ACC112 (cell line): ENCODE measurements around the gene NKAP.

Experiments
- H2AFZ ChIP-seq: fragments of 200-600 bp; sonication (generic); one replicate; pipeline ENCODE4 v1.6.0; 2017; ENCODE audit warnings: antibody characterized with exemption, low read length; ENCODE audit not compliant: unreplicated experiment
- H3K27ac ChIP-seq: fragments of 200-600 bp; sonication (generic); 2 replicates; pipeline ENCODE4 v1.5.1; 2014; ENCODE audit warnings: low read depth, mild to moderate bottlenecking, antibody characterized with exemption, low read length, moderate library complexity
- H3K27me3 ChIP-seq: fragments of 200-600 bp; sonication (generic); 2 replicates; pipeline ENCODE4 v1.6.1; 2014; ENCODE audit warnings: mild to moderate bottlenecking, antibody characterized with exemption, low read length, moderate library complexity, mixed read lengths; ENCODE audit not compliant: insufficient read depth
- H3K36me3 ChIP-seq: fragments of 200-600 bp; sonication (generic); 2 replicates; pipeline ENCODE4 v1.6.1; 2016; ENCODE audit warnings: mild to moderate bottlenecking, antibody characterized with exemption, low read length, moderate library complexity, mixed read lengths; ENCODE audit not compliant: insufficient read depth
- H3K4me1 ChIP-seq: fragments of 200-600 bp; sonication (generic); one replicate; pipeline ENCODE4 v1.6.1; 2016; ENCODE audit warnings: low read length, mixed read lengths; ENCODE audit not compliant: insufficient read depth, unreplicated experiment, control insufficient read depth
- H3K4me3 ChIP-seq: fragments of 200-600 bp; sonication (generic); 2 replicates; pipeline ENCODE4 v1.5.1; 2014; ENCODE audit warnings: mild to moderate bottlenecking, low read depth, low read length
- H3K79me2 ChIP-seq: fragments of 200-600 bp; sonication (generic); one replicate; pipeline ENCODE4 v1.6.0; 2016; ENCODE audit warnings: low read length; ENCODE audit not compliant: control insufficient read depth, unreplicated experiment, insufficient read depth

The NKAP gene

DNA sequence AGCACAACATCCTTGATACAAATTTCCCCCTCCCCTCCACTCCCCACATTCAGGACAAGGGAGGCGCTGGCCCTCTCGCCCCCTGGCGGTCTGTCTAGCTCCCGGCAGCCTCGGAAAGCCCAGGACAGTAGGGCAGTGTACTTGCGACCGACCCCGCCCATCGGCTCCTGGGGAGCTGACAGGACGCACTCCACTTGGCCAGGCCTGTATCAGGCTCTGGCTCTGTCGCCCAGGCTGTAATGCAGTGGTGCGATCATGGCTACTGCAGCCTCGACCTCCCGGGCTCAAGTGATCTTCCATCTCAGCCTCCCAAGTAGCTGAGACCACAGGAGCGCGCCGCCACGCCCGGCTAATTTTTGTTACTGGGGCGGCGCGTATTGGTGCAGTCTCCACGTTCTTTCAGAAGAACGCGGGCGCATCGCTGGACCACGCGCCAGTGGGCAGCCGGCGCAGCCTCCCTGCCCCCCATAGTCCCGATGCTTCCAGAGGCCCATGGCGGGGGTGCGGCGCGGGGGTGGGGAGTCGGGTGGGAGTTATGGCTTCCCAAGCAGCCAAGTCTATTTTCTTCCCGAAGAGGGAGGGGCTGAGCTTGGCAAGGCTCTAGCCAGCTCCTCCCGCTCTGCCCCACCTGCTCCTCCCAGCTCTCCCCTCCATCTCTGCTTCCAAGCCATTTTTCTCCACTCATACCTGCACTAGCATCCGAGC, 55.7 kb downstream of the NKAP start:
- no peaks in the 10 kb centered on the region for H3K4me1 ChIP-seq
- H2AFZ ChIP-seq = peak overlapping the region; percentile 85
- no peak overlapping the region for H3K27ac ChIP-seq
- no peaks in the 10 kb centered on the region for H3K36me3 ChIP-seq
- no peaks in the 10 kb centered on the region for H3K79me2 ChIP-seq
- H3K4me3 ChIP-seq = peak overlapping the region; percentile 77
- H3K27me3 ChIP-seq = no peaks in the 10 kb centered on the region

DNA sequence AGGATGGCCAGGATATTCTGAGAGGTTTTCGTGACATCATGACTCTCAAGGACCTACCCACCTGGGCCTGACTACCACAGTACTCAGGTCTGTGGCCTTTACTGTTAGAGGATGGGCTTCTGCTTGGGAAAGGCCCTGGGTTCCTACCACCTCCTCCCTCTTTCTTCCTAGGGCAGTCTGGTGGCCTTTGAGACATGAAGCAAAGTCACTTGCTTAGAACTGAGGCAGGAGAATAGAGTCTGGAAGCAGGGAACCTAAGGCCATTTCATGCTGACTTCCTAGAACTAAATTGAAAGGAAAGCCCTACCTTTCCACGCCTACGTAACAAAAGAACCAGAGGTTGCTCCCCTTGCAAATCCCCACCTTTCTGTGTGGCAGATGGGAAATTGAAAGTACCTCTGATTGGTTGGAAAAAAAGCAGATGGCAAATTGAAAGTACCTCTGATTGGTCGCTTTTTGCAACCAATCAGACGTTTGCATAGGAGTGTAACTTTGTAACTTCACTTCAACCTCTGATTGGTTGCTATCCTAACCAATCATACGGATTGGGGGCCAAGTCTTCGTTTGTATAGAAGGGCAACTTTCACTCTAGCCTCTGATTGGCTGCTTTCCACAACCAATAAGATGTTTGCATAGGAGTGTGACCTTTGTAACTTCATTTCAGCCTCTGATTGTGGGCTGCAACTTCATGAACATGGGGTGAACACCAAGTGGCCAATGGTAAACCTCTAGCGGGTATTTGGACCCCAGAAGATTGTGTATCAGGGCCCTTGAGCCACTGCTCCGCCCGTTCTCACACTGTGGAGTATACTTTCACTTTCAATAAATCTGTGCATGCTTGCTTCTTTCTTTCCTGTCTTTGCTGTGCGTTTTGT, 57.8 kb downstream of the NKAP start:
- Histone ChIP-seq H3K4me1 (no peaks in the 10 kb centered on the region), H3K27me3 (no peaks in the 10 kb centered on the region), H3K27ac (no peak overlapping the region), H2AFZ (no peak overlapping the region), H3K36me3 (no peaks in the 10 kb centered on the region), H3K79me2 (no peaks in the 10 kb centered on the region), H3K4me3 (no peak overlapping the region; the same call in 1 of the 2 replicates)

DNA sequence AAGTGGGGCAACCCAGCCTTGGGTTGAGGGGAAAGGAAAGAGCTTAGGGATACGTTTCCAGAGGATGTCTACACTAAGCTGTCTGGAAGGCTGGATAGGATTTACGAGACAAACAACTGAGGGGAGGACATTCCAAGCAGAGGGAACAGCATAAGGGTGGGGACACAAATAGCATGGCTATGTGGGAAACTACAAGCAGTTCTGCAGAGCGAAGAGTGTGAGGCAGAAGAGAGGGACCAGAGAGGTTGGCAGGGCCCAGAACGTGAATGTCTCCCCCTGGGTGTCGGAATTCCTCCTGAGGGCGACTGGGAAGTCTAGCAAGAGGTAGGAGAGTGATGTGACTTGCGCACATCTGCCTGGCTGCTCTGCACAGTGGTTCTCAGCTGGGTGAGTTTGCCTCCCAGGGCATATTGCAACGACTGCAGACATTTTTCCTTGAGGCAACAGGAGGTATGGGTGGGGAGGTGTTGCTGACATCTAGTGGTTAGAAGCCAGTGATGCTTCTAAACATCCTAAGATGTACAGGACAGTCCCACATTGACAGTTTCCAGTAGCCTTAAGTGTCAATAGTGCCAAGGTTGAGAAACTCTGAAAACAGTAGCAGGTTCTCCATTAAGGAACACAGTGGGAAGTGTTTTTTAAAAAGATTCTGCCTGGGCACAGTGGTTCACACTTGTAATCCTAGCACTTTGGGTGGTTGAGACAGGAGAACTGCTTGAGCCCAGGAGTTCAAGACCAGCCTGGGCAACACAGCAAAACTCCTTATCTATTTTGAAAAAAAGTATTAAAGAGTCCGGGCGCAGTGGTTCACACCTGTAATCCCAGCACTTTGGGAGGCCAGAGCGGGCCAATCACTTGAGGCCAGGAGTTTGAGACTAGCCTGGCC, 62.8 kb downstream of the NKAP start:
- Histone ChIP-seq H2AFZ (no peak overlapping the region), H3K27me3 (no peaks in the 10 kb centered on the region), H3K4me3 (no peak overlapping the region)

GRCh38 chrX:119880076-119880475, 63.5 kb downstream of the NKAP start:
- Histone ChIP-seq H3K27ac (no peak overlapping the region), H3K4me1 (no peaks in the 10 kb centered on the region), H3K27me3 (no peaks in the 10 kb centered on the region), H3K4me3 (no peak overlapping the region), H3K36me3 (no peaks in the 10 kb centered on the region), H2AFZ (no peak overlapping the region), H3K79me2 (no peaks in the 10 kb centered on the region)

More for the DNA sequence above, 62.8 kb downstream of the NKAP start:
- Histone ChIP-seq H3K79me2 (no peaks in the 10 kb centered on the region), H3K36me3 (no peaks in the 10 kb centered on the region), H3K27ac (no peak overlapping the region), H3K4me1 (no peaks in the 10 kb centered on the region)

- H3K4me1 ChIP-seq = no peaks in the 10 kb centered on the region
- no peaks in the 10 kb centered on the region for H3K27me3 ChIP-seq
- H3K36me3 ChIP-seq = no peaks in the 10 kb centered on the region
- no peak overlapping the region for H3K27ac ChIP-seq
- H2AFZ ChIP-seq = no peak overlapping the region
- no peaks in the 10 kb centered on the region for H3K79me2 ChIP-seq
- no peak overlapping the region for H3K4me3 ChIP-seq
These were observed 64.8 kb downstream of the NKAP start for GRCh38 chrX:119878740-119879139.

DNA sequence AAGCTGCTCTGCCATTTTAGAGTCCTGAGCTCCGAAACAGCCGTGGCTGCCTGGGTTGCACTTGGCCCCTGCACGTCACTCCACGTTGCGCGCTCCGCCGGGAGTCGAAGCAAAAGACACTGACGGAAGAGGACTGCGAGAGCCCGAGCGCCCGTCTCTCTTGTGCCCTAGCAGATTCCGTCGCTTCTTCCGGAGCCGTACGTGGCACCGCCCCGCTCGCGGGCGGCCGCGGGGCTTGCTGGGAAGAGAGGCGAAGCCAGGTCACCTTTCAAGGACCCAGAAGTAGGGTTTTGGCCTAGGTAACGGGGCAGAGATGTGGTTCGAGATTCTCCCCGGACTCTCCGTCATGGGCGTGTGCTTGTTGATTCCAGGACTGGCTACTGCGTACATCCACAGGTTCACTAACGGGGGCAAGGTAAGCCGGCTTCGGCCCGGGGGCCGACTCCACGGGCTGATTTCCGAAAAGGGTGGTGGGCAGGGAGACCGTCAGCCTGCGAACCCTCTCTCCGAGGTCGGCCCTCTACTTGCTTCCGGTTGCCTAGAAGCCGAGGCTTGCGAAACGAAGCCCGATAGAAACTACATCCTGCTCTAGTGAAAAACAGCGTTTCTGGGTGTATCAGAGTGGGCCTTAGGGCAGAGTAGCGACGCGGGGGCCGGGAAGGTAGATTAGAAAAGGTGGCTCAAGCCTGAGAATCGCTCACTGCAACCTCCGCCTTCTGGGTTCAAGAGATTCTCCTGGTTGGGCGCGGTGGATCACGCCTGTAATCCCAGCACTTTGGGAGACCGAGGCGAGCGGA, 71.8 kb downstream of the NKAP start, which contains the start of the genes NDUFA1 and RNF113A:
TSS of gene NDUFA1 (plus strand) at position 234 of the 797 bp plus-strand sequence. CDS start at position 314, 80 bp downstream.
TSS of gene RNF113A (minus strand) at position 135 of the 797 bp plus-strand sequence. CDS start at position 15, 120 bp downstream.
- Histone ChIP-seq H2AFZ (peak within 1 kb of the TSS; percentile 86), H3K79me2 (peaks cover 28% of the 10 kb centered on the region)

GRCh38 chrX:119871245-119871598, 72.3 kb downstream of the NKAP start:
- H3K4me1 ChIP-seq = no peaks in the 10 kb centered on the region
- peaks cover 28% of the 10 kb centered on the region for H3K79me2 ChIP-seq
- peak overlapping the region; percentile 43 for H2AFZ ChIP-seq
- H3K36me3 ChIP-seq = no peaks in the 10 kb centered on the region
- peak overlapping the region; percentile 85 for H3K27ac ChIP-seq
- H3K4me3 ChIP-seq = peak overlapping the region; percentile 87
- H3K27me3 ChIP-seq = no peaks in the 10 kb centered on the region

More for the DNA sequence above, 71.8 kb downstream of the NKAP start, which contains the start of the genes NDUFA1 and RNF113A:
- peak within 1 kb of the TSS; percentile 87 for H3K4me3 ChIP-seq
- peak within 1 kb of the TSS; percentile 85 for H3K27ac ChIP-seq
- H3K4me1 ChIP-seq = no peaks in the 10 kb centered on the region
- H3K27me3 ChIP-seq = no peaks in the 10 kb centered on the region
- H3K36me3 ChIP-seq = no peaks in the 10 kb centered on the region
